ENCODE results near the gene SNX9.
A peak's percentile ranks its signal among the peaks of the same experiment; 100 is the strongest.

Gene SNX9

DNA sequence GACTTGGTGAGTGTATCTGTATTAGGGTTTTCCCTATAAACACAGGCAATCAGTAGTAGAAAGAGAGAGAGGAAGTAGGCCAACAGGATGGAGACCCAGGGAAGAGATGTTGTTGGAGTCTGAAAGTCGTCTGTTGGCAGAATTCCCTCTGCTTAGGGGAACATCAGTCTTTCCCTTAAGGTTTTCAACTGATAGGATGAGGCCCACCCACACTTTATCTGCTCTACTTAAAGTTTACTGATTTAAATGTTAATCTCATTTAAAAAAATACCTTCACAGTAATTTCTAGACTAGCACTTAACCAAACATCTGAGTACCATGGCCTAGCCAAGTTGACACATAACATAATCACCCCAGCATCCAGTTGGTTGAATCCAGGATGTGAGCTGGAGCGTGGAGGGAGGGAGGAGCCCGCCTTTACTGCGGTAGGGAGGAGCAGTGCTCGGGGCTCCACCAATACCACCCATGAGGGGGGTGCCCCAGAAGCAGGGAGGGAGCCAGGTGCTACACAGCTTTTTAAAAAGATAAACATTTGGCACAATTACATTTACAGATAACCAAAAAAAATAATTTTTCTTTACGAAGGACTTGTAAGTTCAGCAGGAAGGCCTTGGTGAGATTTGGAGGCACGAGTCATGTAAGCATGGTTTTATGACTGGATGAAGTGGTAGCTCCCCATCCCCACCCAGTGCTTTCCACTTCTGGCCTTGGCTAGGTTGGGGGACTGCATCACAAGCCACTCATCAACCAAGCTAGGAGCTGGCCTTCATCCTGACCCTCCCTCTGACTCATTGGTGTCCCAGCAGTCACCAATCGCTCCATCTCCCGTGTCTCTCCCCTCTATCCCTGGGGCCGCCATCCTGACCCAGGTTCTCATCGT is 18.4 kb upstream of the SNX9 start:
- DNase-seq, result no peak

DNA sequence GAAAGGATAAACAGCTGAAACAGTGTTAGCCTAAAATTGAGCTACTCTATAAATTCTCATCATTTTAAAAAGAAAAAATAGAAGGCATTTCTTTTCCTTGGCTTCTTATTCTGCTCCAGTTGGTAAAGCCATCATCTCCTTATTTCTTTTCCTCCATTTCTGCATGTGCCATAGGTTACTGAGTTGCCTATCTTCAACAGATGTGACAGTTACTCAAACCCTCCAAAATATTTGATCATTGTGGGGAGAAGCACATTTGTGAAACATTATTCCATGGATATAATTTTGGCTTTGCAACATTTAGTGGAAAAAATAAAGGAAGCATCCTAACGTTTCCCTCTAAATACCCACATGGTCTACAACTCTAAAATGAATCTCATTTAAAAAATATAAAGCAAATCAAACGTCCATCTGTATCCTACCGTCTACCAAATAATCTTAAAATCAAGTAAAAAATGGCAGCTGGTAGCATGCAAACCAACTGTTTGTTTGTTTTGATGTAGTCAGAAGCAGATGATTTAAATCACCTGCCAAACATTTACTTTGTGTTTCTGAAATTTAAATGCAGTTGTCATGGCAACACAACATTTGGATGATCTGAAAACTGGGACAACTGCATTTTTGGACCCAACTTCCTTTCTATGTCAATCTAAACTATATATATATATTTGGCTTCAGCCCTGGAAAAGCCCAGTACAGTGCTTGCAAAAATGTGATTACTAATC is 16.8 kb upstream of the SNX9 start:
- DNase-seq, result no peak

DNA sequence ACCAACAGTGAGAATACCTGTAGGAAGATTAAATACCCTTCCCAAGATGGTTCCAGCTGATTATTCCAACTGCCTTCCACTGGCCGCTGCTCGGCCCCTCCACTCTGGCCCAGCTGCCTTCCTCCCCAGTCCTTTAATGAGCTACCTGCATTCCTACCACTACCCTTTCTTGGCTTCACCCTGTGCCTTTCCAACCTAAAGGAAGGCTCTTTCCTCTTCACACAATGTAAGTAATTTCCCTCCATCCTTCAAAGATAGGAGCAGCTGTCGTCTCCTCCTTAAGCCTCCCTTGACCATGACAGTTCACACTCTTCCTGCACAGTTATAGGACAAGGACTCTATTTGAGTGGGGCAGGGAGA is 16.2 kb upstream of the SNX9 start:
- no peak for DNase-seq

DNA sequence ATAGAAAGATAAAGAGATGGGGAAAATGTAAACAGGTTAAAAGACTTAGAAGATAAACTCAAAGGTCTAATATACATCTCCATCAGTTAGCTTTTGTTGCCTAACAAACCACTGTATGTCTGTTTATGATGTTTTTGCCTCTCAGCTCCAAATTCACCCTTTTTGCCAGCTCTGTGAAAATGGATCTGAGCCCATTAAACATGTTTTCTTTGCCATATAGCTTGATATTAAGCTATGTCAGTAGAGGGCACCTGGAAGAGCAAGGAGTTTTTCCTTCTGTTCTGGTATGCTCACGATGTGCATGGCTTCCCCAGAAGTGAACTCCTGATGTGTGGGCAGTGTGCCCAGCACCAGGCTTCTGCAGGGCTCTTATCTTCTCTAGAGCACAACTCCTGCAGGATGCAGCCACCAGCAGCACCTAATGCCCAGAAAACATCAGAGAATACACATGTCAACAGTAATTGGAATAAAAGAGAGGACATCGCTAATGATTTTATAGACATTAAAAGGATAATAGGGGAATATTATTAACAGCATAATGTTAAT is 14.6 kb upstream of the SNX9 start:
- no peak for DNase-seq

DNA sequence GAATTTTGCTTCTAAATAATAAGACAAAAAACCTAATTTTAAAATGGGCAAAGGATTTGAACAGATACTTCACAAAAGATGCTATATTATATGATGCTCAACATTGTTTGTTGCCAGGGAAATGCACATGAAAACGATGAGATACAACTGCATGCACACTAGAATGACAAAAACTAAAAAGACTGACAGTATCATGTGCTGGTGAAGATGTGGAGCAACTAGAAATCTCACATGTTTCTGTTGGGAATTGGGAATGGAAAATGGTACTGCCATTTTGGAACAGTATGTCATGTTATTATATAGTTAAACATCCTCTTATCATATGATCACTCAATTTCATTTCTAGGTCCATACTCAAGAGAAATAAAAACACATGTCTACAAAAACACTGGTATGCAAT is 13.4 kb upstream of the SNX9 start:
- no peak for DNase-seq

DNA sequence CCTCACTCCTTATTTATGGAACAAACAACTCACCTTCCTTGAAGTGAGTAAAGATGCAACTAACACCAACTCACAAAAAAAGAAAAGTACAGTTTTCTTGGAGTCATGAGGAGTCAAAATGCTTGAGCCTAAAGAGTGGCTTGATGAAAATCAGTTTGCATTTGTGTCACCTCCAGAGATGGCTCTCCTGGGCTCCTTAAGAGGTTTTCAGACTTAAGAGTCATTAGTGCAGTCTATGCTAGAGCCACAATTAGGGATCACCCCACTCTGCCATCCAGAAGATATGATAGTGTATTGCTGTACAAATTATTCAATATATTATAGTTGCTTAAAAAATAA is 11.9 kb upstream of the SNX9 start:
- no peak for DNase-seq

DNA sequence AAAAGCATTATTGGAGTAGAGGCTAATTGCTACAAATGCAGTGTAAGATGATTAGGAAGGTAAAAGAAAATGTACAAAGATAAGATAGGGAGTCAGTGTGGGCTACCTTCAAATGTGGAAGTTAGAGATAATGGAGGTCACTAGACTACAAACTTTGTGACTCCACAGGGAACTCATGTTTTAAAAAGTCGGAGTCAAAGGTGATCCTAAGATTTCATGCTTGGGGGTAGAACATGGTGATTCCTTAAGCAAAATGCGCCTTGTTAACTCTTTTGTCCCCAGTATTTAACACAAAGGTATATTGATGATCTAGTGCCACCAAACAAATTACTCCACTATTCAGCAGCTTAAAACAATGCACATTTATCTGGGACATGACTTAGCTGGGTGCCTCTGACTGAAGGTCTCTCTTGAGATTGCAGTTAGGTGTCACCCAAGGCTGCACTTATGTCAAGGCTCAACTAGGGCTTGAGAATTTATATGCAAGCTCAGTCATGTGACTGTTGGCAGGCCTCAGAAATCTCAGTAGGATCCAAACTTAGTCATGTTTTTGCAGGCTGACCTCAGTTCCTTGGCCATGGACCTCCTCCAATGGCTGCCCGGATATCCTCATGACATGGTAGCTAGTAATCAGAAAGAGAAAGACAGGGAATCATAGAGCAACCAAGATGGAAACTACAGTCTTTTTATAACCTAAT is 11.4 kb upstream of the SNX9 start:
- DNase-seq, result no peak

DNA sequence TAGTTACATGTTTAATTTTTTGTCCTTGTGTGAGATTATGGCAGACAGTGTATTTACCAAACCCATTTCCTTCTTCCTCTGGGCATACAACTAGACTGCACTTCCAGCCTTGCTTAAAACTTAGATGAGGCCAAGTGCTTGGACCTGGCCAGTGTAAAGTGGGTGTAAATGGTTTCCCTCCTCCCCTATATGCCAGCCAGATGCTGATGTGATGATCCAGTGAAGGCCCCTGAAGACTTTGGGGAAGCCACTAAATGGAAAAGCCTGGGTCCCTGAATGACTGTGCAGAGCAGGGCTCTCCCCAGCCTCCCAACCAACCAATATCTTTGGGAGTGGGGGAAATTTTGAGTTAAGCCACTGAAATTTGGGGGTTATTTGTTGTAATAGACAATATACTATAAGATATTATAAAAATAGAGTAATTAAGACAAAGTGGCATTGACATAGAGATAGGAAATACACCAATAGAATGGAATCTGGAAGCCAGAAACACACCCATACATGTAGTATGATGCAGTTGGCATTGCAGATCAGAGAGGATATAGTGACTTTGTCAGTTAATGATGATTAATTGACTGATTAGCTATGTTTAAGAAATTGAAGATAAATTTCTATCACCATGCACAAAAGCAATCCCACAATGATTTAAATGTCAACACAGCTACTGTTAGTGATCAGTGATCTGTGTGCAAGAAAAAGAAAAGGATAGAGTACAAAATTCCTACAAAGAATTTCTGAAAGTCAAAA is 10.4 kb upstream of the SNX9 start:
- no peak for DNase-seq

DNA sequence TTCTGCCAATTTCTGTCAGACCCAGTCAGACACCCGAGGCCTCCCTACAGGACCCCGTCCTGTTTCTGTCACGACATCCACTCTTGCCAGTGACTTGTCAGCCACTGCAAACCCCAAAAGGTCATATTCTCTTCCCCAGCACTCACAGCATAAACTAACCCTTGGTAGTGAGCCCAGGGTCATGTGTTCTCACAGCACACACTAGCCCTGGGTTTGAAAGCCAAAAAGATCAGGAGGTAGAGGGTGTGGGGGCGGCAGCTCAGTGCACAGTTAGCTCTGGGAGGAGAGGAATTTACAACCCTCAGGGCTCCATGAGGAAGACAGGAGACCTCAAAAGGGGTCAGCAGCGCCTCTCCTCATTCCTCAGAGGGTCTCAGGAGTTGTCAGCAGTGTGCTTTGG is 9.9 kb upstream of the SNX9 start:
- no peak for DNase-seq

DNA sequence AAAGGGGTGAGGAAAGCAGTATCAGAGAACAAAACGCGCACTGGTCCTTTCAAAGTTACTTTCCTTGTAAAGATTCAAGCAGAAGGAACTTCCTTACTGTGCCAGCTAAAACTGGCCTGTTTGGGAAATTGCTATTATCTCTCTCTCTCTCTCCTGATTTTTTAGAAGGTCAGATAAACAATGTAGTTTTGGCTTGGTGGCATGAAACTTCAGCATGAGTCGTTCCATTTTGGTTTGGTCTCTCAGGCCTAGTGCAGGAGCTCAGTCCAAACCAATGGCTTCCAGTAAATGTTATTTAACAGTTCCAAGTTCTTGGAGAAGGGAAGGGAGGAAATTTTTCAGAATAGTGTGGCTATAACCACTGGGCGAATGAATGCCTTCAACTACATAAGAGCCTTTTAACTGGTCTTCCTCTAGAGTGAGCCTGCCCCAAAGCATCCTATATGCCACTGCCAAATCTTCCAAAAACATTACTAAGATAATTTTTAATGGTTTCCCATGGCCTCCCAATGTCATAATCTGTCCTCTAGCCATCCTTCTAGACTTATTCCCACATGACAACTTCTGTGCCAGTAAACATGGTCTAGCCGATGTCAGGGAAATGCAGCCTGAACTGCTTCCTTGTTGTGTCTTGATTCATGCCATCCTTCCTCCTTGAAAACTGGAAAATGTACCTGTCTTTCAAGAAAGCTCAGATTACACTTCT is 9.1 kb upstream of the SNX9 start:
- no peak for DNase-seq

DNA sequence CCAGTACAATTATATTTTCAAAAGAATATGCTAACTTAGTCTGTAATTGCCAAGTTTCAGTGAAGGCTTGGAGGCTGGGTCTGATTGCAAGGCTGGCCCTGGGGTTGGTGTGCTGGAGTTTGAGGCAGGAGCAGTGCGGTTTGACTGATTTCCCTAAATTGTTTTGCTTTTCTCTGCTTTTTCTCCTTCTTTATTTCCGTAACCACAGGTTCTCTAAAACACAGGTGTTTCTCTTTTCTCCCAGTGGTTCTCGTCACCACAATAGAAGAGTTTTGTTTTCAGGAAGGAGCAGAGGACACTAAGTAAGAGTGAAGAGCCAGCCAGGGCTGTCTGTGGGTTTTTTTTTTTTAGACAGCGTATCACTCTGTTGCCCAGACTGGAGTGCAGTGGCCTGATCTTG is 8.2 kb upstream of the SNX9 start:
- DNase-seq, result no peak

DNA sequence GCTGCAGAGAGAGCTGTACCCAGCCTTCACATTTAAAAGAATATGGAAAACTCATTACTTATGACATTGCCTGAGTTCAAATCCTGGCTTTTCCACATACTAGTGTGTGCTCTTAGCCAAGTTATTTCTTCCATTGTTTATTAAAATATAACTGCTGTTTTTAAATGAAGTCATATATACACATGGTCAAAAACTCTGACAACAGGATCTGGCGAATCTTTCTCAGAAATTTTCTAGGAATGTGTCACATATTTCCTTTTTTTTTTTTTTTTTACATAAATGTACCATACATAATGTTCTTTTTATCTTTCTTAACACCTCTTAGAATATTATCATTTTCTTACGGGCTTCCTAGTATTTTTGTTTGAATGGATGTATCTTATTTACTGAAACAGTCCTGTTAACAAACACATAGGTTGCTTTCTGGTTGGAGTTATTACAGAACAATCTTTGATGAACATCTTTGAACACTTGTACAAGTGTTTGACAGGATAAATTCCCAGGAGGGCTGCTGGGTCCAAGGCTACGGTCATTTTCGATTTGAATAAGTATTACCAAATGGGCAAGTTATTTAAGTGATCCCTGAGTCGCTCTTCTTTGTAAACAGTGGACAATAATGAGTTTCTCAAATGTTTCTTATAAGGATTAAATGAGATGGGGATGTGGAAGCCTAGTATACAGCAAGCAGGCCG is 1.6 kb upstream of the SNX9 start:
- no peak for DNase-seq

DNA sequence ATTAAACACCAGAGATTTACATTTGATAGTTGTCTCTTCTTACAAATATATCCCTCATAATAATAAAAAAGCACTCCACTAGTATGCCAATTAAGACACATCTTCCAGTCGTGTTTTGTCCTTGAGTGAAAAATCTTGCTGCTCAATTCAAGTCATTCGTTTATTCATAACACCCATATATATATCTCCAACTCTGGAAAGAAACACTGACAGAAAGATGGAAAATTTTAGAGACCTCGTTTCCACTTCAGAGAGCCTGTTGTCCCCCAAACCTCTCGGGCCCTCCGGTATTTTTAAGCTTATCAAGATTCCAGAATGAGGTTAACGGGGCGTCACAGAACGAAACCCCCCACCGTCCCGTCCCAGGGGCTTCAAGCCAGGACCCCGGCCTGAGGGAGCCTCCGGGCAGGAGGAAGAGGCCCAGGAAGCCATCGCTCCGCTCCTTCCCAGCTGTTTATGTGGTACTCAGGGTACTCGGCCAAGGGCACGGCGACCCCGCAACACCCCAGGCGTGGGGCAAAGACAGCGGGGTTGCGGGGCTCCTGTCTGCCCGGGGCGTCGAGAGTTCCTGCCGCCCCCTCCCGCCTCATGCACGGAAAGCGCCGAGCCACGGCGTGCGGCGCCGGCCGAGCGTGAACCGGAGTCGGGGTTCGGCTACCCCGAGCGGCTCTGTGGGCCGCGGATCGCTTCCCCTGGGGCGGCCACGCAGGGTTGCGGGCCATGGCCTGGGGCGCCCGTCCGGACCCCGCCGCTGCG is 623 bp upstream of the SNX9 start:
- DNase-seq, result peak; percentile 70

DNA sequence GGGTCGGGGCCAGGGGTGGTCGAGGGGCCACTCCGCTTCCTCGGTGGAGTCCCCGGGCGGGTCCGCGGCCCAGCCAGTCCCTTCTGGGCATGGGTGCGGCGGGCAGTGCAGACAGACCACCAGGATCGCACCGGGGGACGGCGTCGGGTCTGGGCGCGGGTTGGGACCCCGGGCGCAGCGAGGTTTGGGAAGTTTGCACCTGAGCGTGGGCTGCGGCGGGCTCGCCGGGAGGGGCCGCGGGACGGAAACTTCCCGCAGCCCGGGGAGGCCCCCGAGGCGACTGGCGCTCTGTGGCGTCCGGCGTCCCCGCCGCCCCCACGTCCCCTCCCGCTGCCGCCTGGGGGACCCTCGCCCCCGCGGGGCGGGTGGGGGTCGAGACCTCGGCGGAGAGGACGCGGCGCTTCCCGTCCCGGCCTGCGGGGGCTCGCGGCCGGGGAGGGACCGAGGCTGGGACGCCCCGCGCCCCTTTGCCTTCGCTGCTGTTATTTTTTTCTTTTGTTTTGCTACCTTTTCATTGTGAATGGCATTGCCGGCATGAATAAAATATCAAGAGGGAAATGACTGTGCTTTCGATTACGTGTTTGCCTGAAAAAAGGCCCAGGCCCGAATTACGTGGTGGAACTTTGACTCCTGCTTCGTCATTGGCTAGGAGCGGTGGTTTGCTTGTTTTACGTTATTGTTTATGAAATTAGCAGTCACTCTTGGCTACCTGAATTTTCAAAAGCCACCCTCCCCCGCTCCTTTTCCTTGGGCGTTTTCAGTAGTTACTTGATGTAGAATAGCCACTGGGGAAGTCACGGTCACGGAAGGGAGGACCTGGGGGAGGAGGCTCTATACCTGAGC is 703 bp downstream of the SNX9 start:
- peak; percentile 80 for DNase-seq

DNA sequence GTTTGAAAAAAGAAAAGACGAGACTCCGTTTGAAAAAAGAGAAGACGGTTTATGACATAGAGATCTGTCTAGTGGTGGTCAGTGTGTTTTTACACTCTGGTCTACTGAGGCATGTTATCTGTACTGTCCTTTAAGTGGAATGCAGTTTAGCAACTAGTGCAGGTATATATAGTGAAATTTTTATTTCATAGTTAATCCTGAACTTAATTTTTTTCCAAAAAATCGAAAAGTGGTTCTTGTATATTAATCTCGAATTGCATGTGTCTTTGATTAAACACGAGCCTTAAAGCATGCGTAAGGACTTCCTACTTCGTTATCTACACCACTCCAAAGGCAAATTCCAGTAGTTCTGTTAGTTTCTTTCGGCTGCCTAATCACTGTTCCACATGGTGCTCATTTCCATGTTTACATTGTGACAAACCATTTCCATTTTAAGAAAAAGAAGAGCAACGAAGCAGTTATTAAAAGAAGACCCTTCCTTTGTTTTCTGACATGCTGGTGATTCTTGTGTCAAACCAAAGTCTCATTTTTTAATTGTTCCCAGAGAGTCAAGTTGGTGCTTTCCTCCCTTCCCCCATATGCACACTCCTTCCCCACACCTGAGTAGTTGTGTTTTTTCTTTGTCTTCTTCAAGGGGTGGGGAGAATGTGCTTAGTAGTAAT is 2.3 kb downstream of the SNX9 start:
- no peak for DNase-seq

DNA sequence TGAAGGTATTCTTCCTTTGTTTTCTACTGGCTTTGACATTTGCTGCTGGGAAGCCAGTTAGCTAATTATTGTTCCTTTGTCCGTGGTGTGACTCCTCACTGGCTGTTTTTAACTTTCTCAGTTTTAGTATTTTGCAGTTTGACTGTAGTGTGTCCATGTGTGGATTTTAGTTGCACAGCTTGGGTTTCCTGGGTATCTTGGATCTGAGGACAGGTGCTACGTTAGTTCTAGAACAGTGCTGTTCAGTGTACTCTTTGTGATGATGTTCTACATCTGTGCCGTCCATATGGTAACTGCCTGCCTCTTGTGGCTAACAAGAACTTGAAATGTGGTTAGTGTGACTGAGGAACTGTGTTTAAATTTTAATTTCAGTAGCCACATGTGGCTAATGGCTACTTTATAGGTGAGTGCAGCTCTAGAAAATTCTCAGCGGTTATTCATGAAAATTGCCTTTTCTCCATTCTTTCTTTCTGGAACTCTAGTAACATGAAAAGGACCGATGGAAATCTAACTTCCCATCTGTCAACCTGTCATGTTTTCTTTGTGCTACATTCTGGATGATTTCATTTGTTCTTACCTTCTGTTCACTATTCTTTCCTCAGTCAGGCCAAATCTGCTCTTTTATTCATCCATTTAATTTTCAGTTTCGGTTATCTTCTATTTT is 7.4 kb downstream of the SNX9 start:
- DNase-seq, result peak; percentile 48

DNA sequence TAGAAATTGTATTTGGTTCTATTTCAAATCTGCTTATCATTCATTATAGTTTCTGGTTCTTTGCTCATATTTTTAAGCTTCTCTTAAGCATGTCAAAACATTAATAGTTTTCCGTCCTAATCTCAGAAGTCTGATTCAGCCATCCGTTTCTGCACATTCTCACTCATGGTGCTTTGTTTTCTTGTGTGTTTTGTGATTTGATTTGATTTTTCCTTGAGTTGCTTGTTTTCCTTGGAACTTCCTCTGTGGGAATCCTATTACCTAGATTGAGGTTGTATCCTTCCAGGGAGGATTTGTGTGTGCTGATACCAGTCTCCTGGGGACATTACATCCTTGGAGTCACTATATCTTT is 7.9 kb downstream of the SNX9 start:
- DNase-seq, result no peak

DNA sequence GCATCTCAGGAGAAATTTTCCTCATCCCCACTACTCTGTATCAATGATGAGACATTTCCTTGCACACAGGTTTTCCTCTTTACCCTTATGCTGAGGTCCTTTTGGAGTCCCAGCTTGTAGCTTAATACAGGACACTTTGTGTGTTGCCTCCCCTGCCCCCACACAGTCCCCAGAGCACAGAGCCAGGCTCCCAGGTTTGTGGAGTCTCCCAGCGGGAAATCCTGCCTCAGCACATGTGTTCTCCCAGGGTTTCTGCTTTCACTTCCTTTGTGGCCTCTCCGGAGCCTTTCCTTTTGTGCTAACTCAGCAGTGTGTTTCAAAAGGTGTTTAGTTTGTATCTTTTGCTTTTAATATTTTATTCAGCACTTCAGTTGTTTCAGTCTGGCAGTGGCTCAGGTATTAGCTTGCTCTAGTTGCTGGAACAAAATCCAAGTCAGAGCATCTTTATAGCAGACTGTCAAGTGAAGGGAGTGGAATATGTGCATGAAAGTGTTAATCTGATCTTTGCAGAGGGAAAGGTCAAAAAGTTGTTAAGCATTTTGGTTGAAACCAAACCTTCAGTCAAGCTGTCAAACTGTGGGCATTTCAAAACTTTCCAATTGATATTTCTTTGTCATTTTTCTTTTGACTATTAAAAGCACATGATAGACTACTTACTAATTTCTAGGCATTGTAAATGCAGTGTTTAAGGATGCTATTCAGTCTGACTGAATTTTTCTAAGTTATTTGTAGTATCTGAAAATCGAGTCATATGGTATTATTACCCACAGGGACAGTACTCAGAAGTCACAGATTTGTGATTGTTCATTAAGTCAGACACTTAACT is 8.6 kb downstream of the SNX9 start:
- no peak for DNase-seq
